Muscle layer of colon (tissue), 2 donors: ENCODE results near the gene SOX30.
"Not testable (repeated sequence)": the region's sequence is repeated elsewhere in the genome, so short reads cannot be mapped to it uniquely, and the experiment has no call there.

ENCODE experiments used
- H3K27ac ChIP-seq: one replicate; pipeline ENCODE4 v1.7.0; 2013; ENCODE audit warnings: low read depth, mild to moderate bottlenecking, low read length, moderate library complexity
- H3K27me3 ChIP-seq, 2 donors: one replicate each; pipeline ENCODE4 v1.7.0; 2013; ENCODE audit warnings: low read length in 2 of 2, mild to moderate bottlenecking in 2 of 2; ENCODE audit not compliant: insufficient read depth in 2 of 2, control insufficient read depth in 1 of 2
- H3K36me3 ChIP-seq: one replicate; pipeline ENCODE4 v1.7.0; 2013; ENCODE audit warnings: mild to moderate bottlenecking, low read length; ENCODE audit not compliant: insufficient read depth
- H3K4me1 ChIP-seq: one replicate; pipeline ENCODE4 v1.7.0; 2013; ENCODE audit warnings: mild to moderate bottlenecking, low read length; ENCODE audit not compliant: insufficient read depth
- H3K4me3 ChIP-seq, 2 donors: one replicate each; pipeline ENCODE4 v1.7.0; 2013; ENCODE audit warnings: low read length in 2 of 2, low read depth in 1 of 2, mild to moderate bottlenecking in 1 of 2, moderate library complexity in 1 of 2
- H3K9ac ChIP-seq: one replicate; pipeline ENCODE4 v1.7.0; 2013; ENCODE audit warnings: low read length
- H3K9me3 ChIP-seq: one replicate; pipeline ENCODE4 v1.7.0; 2013; ENCODE audit warnings: mild to moderate bottlenecking, low read length
- donor health status: abdominal sarcoma.
- donor health status: Adenocarcinoma of cecum.

The SOX30 gene

DNA sequence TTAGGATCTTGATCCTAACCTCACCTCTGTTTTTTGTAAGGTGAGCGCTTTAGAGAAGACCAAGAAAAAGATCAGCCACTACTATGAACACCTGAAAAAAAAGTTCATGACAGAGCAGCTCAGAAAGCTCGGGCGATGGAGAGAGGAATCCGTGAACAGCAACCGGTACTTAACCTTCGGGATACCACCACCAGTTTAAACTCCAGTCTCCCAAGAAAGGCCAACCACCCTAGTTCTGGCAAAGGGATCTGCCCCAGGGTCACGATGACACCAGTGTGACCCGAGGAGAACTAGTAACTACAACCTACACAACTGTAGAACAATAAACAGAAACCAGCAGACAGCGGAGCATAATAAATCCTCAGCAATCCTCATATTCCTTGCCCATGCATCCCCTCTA is 27.6 kb upstream of the SOX30 start:
- Histone ChIP-seq H3K4me1 (no peaks in the 10 kb centered on the region), H3K27me3 (no peaks in the 10 kb centered on the region)

DNA sequence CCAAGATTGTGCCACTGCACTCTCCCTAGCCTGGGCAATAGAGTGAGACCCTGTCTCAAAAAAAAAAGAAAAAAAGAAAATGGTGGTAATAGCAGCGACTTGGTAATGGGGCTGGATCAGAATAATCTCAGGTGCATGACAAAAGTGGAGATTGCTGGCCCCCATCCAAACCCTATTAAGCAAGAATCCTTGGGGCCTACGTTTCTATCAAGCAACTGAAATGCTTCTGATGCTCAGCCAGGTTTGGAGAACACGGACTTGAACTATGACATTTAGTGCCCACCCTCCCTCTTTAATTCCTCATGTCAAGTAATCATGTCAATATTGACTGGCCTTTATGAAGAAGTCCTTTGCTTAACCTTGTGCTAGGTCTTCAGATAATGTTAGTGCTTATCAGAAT is 25.7 kb upstream of the SOX30 start:
- H3K27ac ChIP-seq, result no peak overlapping the region
- no peaks in the 10 kb centered on the region for H3K9me3 ChIP-seq
- H3K9ac ChIP-seq, result no peak overlapping the region

More for the DNA sequence above, 27.6 kb upstream of the SOX30 start:
- H3K4me3 ChIP-seq, result no peak overlapping the region
- no peaks in the 10 kb centered on the region for H3K36me3 ChIP-seq
- no peak overlapping the region for H3K27ac ChIP-seq
- no peaks in the 10 kb centered on the region for H3K9me3 ChIP-seq
- H3K9ac ChIP-seq, result no peak overlapping the region

DNA sequence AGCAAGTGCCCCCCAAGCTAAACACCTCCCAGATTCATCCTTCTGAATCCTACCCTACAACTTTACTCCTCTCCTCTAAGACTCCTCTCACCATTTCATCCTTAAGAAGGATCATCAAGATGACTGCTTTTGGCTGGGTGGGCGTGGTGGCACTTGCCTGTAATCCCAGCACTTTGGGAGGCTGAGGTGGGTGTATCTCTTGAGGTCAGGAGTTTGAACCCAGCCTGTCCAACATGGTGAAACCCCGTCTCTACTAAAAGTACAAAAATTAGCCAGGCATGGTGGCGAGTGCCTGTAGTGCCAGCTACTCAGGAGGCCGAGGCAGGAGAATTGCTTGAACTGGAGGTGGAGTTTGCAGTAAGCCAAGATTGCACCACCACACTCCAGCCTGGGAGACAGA is 22.1 kb upstream of the SOX30 start:
- not testable (repeated sequence) for H3K27me3 ChIP-seq, H3K4me3 ChIP-seq, H3K4me1 ChIP-seq, H3K36me3 ChIP-seq, H3K9ac ChIP-seq, H3K9me3 ChIP-seq, H3K27ac ChIP-seq

More for the DNA sequence above, 25.7 kb upstream of the SOX30 start:
- no peaks in the 10 kb centered on the region for H3K36me3 ChIP-seq
- no peaks in the 10 kb centered on the region for H3K4me1 ChIP-seq
- H3K4me3 ChIP-seq, result no peak overlapping the region
- no peaks in the 10 kb centered on the region for H3K27me3 ChIP-seq

DNA sequence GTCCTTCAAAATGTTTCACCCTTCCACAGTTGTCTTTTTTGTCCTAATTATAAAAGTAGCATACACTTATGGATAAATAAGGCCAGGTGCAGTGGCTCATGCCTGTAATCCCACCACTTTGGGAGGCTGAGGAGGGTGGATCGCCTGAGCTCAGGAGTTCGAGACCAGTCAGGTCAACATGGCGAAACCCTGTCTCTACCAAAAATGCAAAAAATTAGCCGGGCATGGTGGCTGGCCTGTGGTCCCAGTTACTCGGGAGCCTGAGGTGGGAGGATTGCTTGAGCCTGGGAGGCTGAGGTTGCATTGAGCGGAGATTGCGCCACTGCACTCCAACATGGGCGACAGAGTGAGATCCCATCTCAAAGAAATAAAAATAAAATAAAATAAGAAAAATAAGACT is 20.7 kb upstream of the SOX30 start:
- H3K27ac ChIP-seq, result no peak overlapping the region

DNA sequence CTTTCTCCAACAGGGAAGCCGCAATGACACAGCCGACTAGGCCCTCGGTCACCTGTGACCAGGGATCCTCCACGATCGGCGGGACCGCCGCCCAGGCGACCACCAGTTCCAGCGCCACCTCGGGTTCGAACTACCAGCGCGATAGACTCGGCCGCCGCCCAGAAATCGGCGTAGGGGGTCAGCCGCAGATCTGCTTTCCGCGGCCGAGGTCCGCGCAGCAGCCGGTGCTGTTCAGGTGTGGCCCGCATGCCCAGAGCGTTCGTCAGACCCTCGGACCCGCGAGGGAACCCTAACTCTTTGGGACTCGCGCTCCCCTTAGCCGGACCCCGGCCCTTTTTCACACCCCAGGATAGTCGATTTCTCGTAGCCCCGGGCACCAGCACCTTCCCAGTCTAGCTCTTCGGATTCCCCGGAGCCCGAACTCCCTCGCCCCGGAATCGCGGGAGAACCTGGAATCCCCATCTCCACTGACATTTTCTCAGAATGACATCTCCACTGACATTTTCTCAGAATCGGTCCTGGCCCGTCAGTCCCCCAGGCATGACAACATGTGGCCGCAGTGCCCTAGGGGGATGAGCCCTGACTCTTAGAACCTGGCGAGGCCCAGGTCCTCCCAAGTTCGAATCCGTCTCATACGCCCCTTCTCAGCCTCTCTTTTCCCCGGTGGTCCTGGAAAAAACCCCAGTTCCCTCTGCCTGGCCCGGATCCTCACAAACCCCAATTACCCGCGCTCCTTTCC is 19.5 kb upstream of the SOX30 start:
- H3K9ac ChIP-seq, result peak overlapping the region; percentile 37

More for the DNA sequence above, 20.7 kb upstream of the SOX30 start:
- Histone ChIP-seq H3K4me1 (peaks cover 7% of the 10 kb centered on the region), H3K9me3 (no peaks in the 10 kb centered on the region), H3K9ac (no peak overlapping the region), H3K27me3 (no peaks in the 10 kb centered on the region), H3K36me3 (no peaks in the 10 kb centered on the region), H3K4me3 (no peak overlapping the region)

DNA sequence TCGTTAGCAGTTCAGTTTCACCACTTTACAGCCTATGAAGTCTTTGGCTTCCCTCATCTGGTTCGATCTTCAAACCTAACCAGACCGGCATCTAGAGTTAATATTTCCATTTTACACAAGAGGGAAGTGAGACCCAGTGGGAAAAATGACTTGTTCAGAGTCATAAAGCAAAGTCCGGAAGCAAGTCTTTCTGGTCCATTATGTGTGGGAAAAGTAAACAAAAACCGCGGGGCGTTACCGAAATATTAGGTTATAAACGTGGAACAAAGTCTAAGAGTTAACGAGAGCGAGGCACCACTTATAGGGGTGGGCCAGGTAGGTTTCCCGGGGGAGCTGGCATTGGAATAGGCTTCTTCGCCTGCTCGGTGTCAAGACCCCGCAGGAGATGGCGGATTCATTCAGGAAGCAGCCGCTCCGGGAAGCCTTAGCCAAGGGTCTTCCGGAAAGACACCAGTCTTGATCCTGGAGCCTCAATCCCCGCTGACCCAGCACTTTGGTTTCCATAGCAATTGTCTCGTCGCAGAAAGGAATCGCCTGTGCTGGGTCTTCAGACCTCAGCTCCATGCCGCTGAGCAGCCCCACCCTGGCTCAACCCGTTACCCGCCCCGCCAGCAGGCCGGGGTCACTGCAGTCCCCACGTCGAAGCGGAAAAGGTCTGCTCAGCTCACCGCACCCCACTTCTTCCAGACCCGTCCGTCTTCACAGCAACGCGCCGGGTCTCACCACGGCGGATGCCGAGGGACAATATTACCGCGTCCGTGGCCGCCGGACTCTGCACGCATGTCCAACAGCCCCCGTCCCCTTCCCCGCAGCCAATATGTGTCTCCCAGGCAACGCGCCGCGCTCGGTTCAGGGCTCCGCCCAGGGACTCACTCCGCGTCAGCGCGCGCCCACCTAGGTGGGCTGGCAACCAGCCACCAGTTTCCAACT is 18.7 kb upstream of the SOX30 start, which contains the start of gene C5orf52:
Gene C5orf52 (plus strand): TSS at position 872 of the 930 bp plus-strand sequence. CDS start 82 bp downstream, outside the sequence.
- no peaks in the 10 kb centered on the region for H3K27me3 ChIP-seq
- H3K27ac ChIP-seq, result peak within 1 kb of the TSS; percentile 35
- H3K4me1 ChIP-seq, result peaks cover 7% of the 10 kb centered on the region
- H3K9me3 ChIP-seq, result no peaks in the 10 kb centered on the region
- H3K36me3 ChIP-seq, result no peaks in the 10 kb centered on the region
- H3K9ac ChIP-seq, result peak within 1 kb of the TSS; percentile 37
- peak within 1 kb of the TSS; percentile 75 to 84 for H3K4me3 ChIP-seq

More for the DNA sequence above, 19.5 kb upstream of the SOX30 start:
- Histone ChIP-seq H3K9me3 (no peaks in the 10 kb centered on the region), H3K4me1 (peaks cover 7% of the 10 kb centered on the region), H3K27ac (no peak overlapping the region), H3K27me3 (no peaks in the 10 kb centered on the region), H3K36me3 (no peaks in the 10 kb centered on the region), H3K4me3 (peak overlapping the region; percentile 75 to 84)

DNA sequence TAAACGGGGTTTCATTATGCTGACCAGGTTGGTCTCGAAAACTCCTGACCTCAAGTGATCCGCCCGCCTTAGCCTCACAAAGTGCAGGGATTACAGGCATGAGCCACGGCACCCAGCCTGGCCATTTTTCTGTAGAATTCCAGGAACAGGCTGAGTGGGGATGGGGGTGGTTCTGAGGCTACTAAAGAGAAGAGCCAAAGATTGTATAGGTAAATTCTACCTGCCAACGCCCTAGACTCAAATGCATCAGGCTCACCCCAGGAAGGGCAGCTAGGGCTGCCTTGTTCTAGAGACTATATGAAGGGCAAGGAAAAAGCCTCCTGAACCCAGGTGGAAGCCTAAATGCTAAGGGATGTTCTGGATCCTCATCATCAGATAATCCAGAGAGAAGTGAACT is 17.5 kb upstream of the SOX30 start:
- Histone ChIP-seq H3K9ac (no peak overlapping the region), H3K4me3 (no peak overlapping the region), H3K27ac (no peak overlapping the region), H3K9me3 (no peaks in the 10 kb centered on the region), H3K27me3 (no peaks in the 10 kb centered on the region), H3K36me3 (no peaks in the 10 kb centered on the region), H3K4me1 (peaks cover 7% of the 10 kb centered on the region)

DNA sequence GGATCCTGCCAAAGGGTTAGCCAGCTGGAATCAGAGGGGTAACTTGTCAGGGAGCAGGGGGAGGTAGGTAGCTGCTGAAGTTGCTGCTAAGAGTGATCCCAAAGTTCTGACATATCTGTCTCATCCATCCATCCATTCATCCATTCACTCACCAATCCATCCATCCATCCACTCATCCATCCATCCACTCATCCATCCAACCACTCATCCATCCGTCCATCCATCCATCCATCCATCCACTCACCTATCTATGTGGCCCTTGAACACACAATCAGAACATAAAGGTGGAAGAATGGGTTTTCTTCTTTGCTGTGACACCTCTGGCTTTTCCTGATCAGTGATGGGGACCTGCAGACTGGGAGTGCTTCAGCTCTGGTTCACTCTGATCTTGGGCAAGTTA is 16.1 kb upstream of the SOX30 start:
- H3K4me1 ChIP-seq, result peaks cover 7% of the 10 kb centered on the region
- no peaks in the 10 kb centered on the region for H3K9me3 ChIP-seq
- no peak overlapping the region for H3K4me3 ChIP-seq
- H3K9ac ChIP-seq, result no peak overlapping the region
- H3K27me3 ChIP-seq, result no peaks in the 10 kb centered on the region
- no peaks in the 10 kb centered on the region for H3K36me3 ChIP-seq
- H3K27ac ChIP-seq, result no peak overlapping the region

DNA sequence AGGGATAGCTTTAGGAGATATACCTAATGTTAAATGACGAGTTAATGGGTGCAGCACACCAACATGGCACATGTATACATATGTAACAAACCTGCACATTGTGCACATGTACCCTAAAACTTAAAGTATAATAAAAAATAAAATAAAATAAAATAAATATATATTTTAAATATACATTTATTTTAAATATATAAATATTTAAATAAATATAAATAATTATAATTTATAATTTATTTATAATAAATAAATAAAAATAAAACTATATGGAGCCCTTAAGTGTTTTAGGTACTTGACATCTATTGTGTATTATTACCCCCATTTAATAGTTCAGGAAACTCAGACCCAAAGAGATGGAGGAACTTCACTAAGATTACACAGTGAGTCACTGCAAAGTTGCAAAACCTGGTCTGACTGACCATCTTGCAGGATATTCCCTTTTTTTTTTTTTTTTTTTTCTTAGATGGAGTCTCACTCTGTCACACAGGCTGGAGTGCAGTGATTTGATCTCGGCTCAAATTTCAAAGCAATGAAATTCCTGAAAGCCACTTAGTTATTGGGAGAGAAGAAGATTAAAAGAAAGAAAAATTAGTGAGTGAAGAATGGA is 13.3 kb upstream of the SOX30 start:
- H3K36me3 ChIP-seq, result no peaks in the 10 kb centered on the region
- peaks cover 2% of the 10 kb centered on the region for H3K4me1 ChIP-seq
- no peak overlapping the region for H3K9ac ChIP-seq
- no peaks in the 10 kb centered on the region for H3K9me3 ChIP-seq
- H3K4me3 ChIP-seq, result no peak overlapping the region
- no peak overlapping the region for H3K27ac ChIP-seq
- no peaks in the 10 kb centered on the region for H3K27me3 ChIP-seq

DNA sequence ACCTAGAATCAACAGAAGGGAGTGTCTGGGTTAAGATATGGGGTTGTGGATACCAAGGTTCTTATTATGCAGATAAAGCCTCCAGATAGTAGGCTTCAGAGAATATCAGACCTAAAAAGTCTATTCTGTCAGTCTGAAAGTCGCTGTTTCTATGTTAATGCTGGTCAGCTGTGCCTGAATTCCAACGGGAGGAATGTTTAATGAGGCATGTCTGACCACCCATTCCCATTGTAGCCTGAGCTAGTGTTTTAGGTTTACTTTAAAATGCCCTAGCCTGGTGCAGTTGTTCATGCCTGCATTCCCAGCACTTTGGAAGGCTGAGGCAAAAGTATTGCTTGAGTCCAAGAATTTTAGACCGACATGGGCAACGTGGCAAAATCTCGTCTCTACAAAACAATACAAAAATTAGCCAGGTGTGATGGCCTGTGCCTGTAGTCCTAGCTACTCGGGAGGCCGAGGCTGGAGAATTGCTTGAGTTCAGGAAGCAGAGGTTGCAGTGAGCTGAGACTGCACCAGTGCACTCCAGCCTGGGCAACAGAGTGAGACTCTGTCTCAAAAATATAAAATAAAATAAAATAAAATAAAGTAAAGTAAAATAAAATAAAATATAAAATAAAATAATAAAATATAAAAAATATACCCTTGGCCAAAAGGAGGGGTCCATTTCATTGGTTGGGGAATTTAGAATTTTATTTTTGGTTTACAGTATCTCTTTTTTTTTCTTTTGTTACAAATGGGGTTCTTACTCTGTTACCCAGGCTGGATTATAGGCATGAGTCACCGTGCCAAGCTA is 7.8 kb upstream of the SOX30 start:
- no peak overlapping the region for H3K4me3 ChIP-seq
- no peaks in the 10 kb centered on the region for H3K36me3 ChIP-seq
- no peaks in the 10 kb centered on the region for H3K9me3 ChIP-seq
- H3K27me3 ChIP-seq, result no peaks in the 10 kb centered on the region
- no peak overlapping the region for H3K9ac ChIP-seq
- no peak overlapping the region for H3K27ac ChIP-seq
- H3K4me1 ChIP-seq, result no peaks in the 10 kb centered on the region

DNA sequence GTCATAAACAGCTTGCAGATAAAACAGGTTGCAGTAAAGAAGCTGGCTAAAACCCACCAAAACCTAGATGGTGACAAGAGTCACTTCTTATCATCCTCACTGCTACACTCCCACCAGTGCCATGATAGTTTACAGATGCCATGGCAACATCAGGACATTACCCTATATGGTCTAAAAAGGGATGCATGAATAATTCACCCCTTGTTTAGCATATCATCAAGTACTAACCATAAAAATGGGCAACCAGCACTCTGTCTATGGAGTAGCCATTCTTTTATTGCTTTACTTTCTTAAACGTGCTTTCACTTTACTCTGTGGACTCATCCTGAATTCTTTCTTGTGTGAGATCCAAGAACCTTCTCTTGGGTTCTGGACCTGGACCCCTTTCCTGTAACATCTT is 6.7 kb upstream of the SOX30 start:
- Histone ChIP-seq H3K4me1 (no peaks in the 10 kb centered on the region), H3K27me3 (no peaks in the 10 kb centered on the region), H3K36me3 (no peaks in the 10 kb centered on the region), H3K9me3 (no peaks in the 10 kb centered on the region), H3K9ac (no peak overlapping the region), H3K4me3 (no peak overlapping the region), H3K27ac (no peak overlapping the region)
